ENCODE results near the gene RLBP1.

DNA sequence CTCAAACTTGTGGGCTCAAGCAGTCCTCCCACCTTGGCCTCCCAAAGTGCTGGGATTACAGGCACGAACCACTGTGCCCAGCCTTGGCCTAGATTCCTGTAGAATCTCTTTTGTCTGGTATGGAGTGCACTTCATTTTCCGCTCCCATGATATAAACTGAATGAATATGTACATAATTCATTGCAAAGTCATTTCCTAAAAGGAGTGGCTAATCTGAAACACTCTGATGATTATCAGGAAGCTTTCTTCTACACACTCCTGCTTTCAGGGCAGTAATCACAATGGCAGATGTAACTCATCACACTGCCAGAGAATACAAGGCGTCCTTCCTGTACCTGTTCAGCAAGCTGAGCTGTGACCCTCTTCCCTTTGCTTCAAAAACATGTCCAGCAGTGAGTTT is 28.6 kb downstream of the RLBP1 start:
- TF ChIP-seq, protein P1, sequence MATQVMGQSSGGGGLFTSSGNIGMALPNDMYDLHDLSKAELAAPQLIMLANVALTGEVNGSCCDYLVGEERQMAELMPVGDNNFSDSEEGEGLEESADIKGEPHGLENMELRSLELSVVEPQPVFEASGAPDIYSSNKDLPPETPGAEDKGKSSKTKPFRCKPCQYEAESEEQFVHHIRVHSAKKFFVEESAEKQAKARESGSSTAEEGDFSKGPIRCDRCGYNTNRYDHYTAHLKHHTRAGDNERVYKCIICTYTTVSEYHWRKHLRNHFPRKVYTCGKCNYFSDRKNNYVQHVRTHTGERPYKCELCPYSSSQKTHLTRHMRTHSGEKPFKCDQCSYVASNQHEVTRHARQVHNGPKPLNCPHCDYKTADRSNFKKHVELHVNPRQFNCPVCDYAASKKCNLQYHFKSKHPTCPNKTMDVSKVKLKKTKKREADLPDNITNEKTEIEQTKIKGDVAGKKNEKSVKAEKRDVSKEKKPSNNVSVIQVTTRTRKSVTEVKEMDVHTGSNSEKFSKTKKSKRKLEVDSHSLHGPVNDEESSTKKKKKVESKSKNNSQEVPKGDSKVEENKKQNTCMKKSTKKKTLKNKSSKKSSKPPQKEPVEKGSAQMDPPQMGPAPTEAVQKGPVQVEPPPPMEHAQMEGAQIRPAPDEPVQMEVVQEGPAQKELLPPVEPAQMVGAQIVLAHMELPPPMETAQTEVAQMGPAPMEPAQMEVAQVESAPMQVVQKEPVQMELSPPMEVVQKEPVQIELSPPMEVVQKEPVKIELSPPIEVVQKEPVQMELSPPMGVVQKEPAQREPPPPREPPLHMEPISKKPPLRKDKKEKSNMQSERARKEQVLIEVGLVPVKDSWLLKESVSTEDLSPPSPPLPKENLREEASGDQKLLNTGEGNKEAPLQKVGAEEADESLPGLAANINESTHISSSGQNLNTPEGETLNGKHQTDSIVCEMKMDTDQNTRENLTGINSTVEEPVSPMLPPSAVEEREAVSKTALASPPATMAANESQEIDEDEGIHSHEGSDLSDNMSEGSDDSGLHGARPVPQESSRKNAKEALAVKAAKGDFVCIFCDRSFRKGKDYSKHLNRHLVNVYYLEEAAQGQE (tag by site-specific recombination; IDR thresholded peaks at IDR 0.05), result no peak
- no peak for TF ChIP-seq ZNF416 (tag by site-specific recombination; IDR thresholded peaks at IDR 0.05)
- no peak for TF ChIP-seq ZNF624 (tag by site-specific recombination; IDR thresholded peaks at IDR 0.05)
- TF ChIP-seq ZFP37 (tag by site-specific recombination; IDR thresholded peaks at IDR 0.05), result no peak
- no peak for TF ChIP-seq ZNF132 (tag by site-specific recombination; IDR thresholded peaks at IDR 0.05; ENCODE audit: borderline replicate concordance)
- TF ChIP-seq ZNF510 (tag by site-specific recombination; IDR thresholded peaks at IDR 0.05; ENCODE audit: insufficient replicate concordance), result no peak
- TF ChIP-seq ZFP41 (tag by site-specific recombination; IDR thresholded peaks at IDR 0.05; ENCODE audit: borderline replicate concordance), result no peak
- TF ChIP-seq, protein P2, sequence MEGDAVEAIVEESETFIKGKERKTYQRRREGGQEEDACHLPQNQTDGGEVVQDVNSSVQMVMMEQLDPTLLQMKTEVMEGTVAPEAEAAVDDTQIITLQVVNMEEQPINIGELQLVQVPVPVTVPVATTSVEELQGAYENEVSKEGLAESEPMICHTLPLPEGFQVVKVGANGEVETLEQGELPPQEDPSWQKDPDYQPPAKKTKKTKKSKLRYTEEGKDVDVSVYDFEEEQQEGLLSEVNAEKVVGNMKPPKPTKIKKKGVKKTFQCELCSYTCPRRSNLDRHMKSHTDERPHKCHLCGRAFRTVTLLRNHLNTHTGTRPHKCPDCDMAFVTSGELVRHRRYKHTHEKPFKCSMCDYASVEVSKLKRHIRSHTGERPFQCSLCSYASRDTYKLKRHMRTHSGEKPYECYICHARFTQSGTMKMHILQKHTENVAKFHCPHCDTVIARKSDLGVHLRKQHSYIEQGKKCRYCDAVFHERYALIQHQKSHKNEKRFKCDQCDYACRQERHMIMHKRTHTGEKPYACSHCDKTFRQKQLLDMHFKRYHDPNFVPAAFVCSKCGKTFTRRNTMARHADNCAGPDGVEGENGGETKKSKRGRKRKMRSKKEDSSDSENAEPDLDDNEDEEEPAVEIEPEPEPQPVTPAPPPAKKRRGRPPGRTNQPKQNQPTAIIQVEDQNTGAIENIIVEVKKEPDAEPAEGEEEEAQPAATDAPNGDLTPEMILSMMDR (tag by site-specific recombination; IDR thresholded peaks at IDR 0.05), result no peak
- TF ChIP-seq ZNF175 (tag by site-specific recombination; IDR thresholded peaks at IDR 0.05), result no peak
- TF ChIP-seq SCRT1 (tag by site-specific recombination; IDR thresholded peaks at IDR 0.05; ENCODE audit: borderline replicate concordance), result no peak
- no peak for TF ChIP-seq ZNF521 (tag by site-specific recombination; IDR thresholded peaks at IDR 0.05)
- TF ChIP-seq YY1 (tag by site-specific recombination; IDR thresholded peaks at IDR 0.05), result no peak
- TF ChIP-seq ZNF514 (tag by site-specific recombination; IDR thresholded peaks at IDR 0.05), result no peak
- TF ChIP-seq MEIS1 (CRISPR knock-in tag; IDR thresholded peaks at IDR 0.05; ENCODE audit: borderline replicate concordance), result no peak

All from HEK293 (cell line).